Trophoblast cell (in vitro differentiated cells and primary cell): ENCODE results near the gene INHBB.

Experiments used
- DNase-seq, 2 donors: peaks; one replicate each; pipeline ENCODE4 v3.0.0-alpha.2; 2016
- H2AFZ ChIP-seq: 2 replicates; pipeline ENCODE4 v1.6.1; 2013; ENCODE audit warnings: low read length, moderate library complexity, mild to moderate bottlenecking; ENCODE audit not compliant: insufficient read depth, poor library complexity
- H2AK5ac ChIP-seq: 2 replicates; pipeline ENCODE4 v1.6.1; 2013; ENCODE audit warnings: mild to moderate bottlenecking, low read length
- H2BK120ac ChIP-seq: 2 replicates; pipeline ENCODE4 v1.6.1; 2013; ENCODE audit warnings: low read length, mild to moderate bottlenecking, moderate library complexity; ENCODE audit not compliant: insufficient read depth, poor library complexity
- H2BK12ac ChIP-seq: 2 replicates; pipeline ENCODE4 v1.6.1; 2013; ENCODE audit warnings: mild to moderate bottlenecking, low read length, moderate library complexity
- H2BK5ac ChIP-seq: 2 replicates; pipeline ENCODE4 v1.6.1; 2013; ENCODE audit warnings: low read length, low read depth, moderate library complexity, mild to moderate bottlenecking; ENCODE audit not compliant: poor library complexity
- H3K14ac ChIP-seq: 2 replicates; pipeline ENCODE4 v1.6.1; 2013; ENCODE audit warnings: mild to moderate bottlenecking, low read length
- H3K18ac ChIP-seq: 2 replicates; pipeline ENCODE4 v1.6.1; 2013; ENCODE audit warnings: mild to moderate bottlenecking, low read length
- H3K23ac ChIP-seq: 2 replicates; pipeline ENCODE4 v1.6.1; 2013; ENCODE audit warnings: low read length
- H3K27ac ChIP-seq: 2 replicates; pipeline ENCODE4 v1.5.1; 2013; ENCODE audit warnings: low read depth, mild to moderate bottlenecking, inconsistent platforms, low read length, moderate library complexity
- H3K27me3 ChIP-seq: 2 replicates; pipeline ENCODE4 v1.6.1; 2013; ENCODE audit warnings: inconsistent platforms, mild to moderate bottlenecking, low read length, moderate library complexity; ENCODE audit not compliant: insufficient read depth
- H3K36me3 ChIP-seq, 2 experiments: 1 replicate in 1 of 2; 2 replicates in 1 of 2; pipeline ENCODE4 v1.6.1; 2013; ENCODE audit warnings: low read length in 2 of 2, mild to moderate bottlenecking in 2 of 2, moderate library complexity in 1 of 2; ENCODE audit not compliant: insufficient read depth in 2 of 2, control insufficient read depth in 1 of 2
- H3K4ac ChIP-seq: 2 replicates; pipeline ENCODE4 v1.6.1; 2013; ENCODE audit warnings: low read depth, mild to moderate bottlenecking, low read length, moderate library complexity
- H3K4me1 ChIP-seq, 2 experiments: 1 replicate in 1 of 2; 2 replicates in 1 of 2; pipeline ENCODE4 v1.6.1; 2013; ENCODE audit warnings: low read length in 2 of 2, mild to moderate bottlenecking in 2 of 2, moderate library complexity in 1 of 2; ENCODE audit not compliant: insufficient read depth in 2 of 2, control insufficient read depth in 1 of 2
- H3K4me2 ChIP-seq: 2 replicates; pipeline ENCODE4 v1.6.1; 2013; ENCODE audit warnings: inconsistent platforms, mild to moderate bottlenecking, low read length, moderate library complexity
- H3K4me3 ChIP-seq: 2 replicates; pipeline ENCODE4 v1.5.1; 2013; ENCODE audit warnings: mild to moderate bottlenecking, low read depth, low read length, inconsistent platforms
- H3K79me1 ChIP-seq: one replicate; pipeline ENCODE4 v1.6.1; 2013; ENCODE audit warnings: low read length
- H3K79me2 ChIP-seq: 2 replicates; pipeline ENCODE4 v1.6.1; 2013; ENCODE audit warnings: low read length, mild to moderate bottlenecking; ENCODE audit not compliant: control insufficient read depth, insufficient read depth, poor library complexity
- H3K9ac ChIP-seq: 2 replicates; pipeline ENCODE4 v1.6.1; 2013; ENCODE audit warnings: mild to moderate bottlenecking, low read length
- H3K9me3 ChIP-seq: 2 replicates; pipeline ENCODE4 v1.6.1; 2013; ENCODE audit warnings: low read depth, mild to moderate bottlenecking, control low read depth, inconsistent platforms, low read length; ENCODE audit not compliant: insufficient read depth
- H4K12ac ChIP-seq: 2 replicates; pipeline ENCODE4 v1.6.1; 2013; ENCODE audit warnings: low read depth, mild to moderate bottlenecking, low read length, moderate library complexity
- H4K8ac ChIP-seq: 2 replicates; pipeline ENCODE4 v1.6.1; 2013; ENCODE audit warnings: low read depth, mild to moderate bottlenecking, low read length, moderate library complexity
- H4K91ac ChIP-seq: one replicate; pipeline ENCODE4 v1.6.1; 2013; ENCODE audit warnings: low read depth, mild to moderate bottlenecking, low read length, moderate library complexity
- WGBS: extraction: QIAGEN DNeasy Blood & Tissue Kit; methylation state at CpG from one replicate; pipeline ENCODE4 v1.1.7; 2013; ENCODE audit warnings: missing lambda C conversion rate; ENCODE audit not compliant: insufficient read length, insufficient coverage; ENCODE audit errors: extremely low coverage; 5-methylcytosine and 5-hydroxymethylcytosine counted together

INHBB gene

DNA sequence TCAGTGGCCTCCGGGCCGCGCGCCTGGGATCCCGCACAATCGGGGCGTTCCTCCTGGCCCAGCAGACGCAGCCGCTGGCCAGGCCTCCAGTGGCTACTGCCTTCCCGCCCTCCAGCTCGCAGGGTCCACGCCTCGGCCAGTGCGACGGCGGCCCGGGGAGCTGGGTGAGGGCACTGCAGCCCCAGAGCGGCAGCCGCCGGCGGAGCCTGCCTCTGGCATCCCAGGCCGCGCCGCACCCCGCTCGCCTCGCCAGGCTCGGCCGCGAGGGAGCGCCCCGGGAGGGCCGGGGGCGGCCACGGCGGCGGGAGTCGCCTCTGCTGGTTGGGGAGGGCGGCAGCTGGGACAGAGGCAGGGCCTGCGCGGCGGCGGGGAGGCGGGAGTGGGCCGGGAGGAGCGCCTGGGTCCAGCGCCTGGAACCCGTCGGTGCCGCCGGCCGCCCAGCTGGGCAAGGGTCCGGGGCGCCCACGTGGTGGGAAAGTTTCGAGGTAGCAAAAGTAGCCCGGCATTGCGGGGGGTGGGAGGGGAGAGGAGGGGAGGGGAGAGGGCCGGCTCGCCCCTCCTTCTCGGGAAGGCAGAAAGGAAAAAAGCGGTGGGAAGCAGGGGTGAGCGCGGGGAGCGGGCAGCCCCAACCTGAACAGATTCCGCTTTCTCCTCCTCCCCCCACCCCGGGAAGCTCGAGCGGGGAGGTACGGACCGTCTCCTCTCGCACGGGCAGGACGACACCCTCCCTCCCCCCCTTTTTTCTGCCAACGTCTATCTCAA, 1.5 kb upstream of the INHBB start:
- Histone ChIP-seq H3K14ac (no peak overlapping the region), H3K4me3 (no peak overlapping the region), H3K27ac (no peak overlapping the region), H2BK120ac (no peak overlapping the region), H3K79me1 (no peaks in the 10 kb centered on the region), H2AK5ac (no peak overlapping the region), H3K9ac (no peak overlapping the region), H3K23ac (no peak overlapping the region), H4K91ac (no peak overlapping the region), H3K4ac (no peak overlapping the region), H3K4me2 (peak overlapping the region; percentile 63), H3K79me2 (no peaks in the 10 kb centered on the region), H3K18ac (no peak overlapping the region), H4K8ac (no peak overlapping the region), H2AFZ (no peak overlapping the region), H2BK12ac (no peak overlapping the region), H2BK5ac (no peak overlapping the region), H3K27me3 (peaks cover 68% of the 10 kb centered on the region), H3K36me3 (no peaks in the 10 kb centered on the region), H3K9me3 (peaks cover 14% of the 10 kb centered on the region), H3K4me1 (peaks cover 8 to 10% of the 10 kb centered on the region in 2 experiments), H4K12ac (no peak overlapping the region)
- no CpG with 5 or more reads among the region's 75 CpGs for WGBS
- DNase-seq, result no peak

DNA sequence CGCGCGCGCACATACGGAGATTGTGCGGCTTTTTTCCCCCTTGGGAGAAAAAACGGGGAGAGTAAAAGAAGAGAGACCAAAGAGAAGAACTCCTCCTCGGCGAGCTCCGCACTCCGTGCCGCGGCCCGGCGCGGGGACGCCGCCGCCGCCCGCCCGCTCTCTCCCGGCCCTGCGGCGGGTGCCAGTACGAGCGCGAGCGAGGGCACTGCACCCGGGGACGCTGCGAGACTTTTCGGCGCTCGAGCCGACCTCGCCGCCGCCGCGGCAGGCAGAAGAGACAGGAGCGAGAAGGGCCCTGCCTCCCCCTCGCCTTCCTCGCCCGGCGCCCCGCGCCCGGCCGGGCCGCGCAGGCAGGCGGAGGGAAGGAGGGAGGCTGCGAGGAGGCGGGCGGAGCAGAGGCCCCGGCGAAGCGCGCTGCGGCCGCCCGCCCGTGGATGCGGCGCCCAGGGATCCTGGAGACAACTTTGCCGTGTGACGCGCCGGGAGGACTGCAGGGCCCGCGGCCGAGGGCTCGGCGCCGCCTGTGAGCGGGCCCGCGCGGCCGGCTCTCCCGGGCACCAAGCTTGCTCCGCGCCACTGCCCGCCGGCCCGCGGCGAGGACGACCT, 857 bp upstream of the INHBB start:
- WGBS, result no CpG with 5 or more reads among the region's 90 CpGs
- no peak overlapping the region for H3K4me3 ChIP-seq
- H3K27ac ChIP-seq, result no peak overlapping the region
- peaks cover 74% of the 10 kb centered on the region for H3K27me3 ChIP-seq
- no peak overlapping the region for H3K14ac ChIP-seq
- no peaks in the 10 kb centered on the region for H3K79me2 ChIP-seq
- H3K18ac ChIP-seq, result no peak overlapping the region
- H3K79me1 ChIP-seq, result no peaks in the 10 kb centered on the region
- peak in 1 of 2 donors; percentile 44 for DNase-seq
- H4K91ac ChIP-seq, result no peak overlapping the region
- H3K9ac ChIP-seq, result no peak overlapping the region
- H2BK5ac ChIP-seq, result no peak overlapping the region
- peak overlapping the region; percentile 63 for H3K4me2 ChIP-seq
- peaks cover 8 to 10% of the 10 kb centered on the region in 2 experiments for H3K4me1 ChIP-seq
- no peak overlapping the region for H2AK5ac ChIP-seq
- no peak overlapping the region for H2AFZ ChIP-seq
- H4K8ac ChIP-seq, result no peak overlapping the region
- no peak overlapping the region for H2BK120ac ChIP-seq
- H4K12ac ChIP-seq, result no peak overlapping the region
- H3K36me3 ChIP-seq, result no peaks in the 10 kb centered on the region
- H3K4ac ChIP-seq, result no peak overlapping the region
- peaks cover 17% of the 10 kb centered on the region for H3K9me3 ChIP-seq
- no peak overlapping the region for H3K23ac ChIP-seq
- H2BK12ac ChIP-seq, result no peak overlapping the region

DNA sequence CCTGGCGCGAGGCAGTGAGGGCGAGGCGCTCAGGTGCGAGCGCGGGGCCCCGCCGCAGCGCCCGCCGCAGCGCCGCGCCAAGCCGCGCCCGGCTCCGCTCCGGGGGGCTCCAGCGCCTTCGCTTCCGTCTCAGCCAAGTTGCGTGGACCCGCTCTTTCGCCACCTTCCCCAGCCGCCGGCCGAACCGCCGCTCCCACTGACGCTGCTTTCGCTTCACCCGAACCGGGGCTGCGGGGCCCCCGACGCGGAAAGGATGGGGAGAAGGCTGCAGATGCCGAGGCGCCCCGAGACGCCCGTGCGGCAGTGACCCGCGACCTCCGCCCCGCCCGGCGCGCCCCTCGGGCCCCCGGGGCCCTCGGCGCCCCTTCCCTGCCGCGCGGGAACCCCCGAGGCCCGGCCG, 328 bp upstream of the INHBB start:
- no peaks in the 10 kb centered on the region for H3K79me1 ChIP-seq
- WGBS, result no CpG with 5 or more reads among the region's 62 CpGs

DNA sequence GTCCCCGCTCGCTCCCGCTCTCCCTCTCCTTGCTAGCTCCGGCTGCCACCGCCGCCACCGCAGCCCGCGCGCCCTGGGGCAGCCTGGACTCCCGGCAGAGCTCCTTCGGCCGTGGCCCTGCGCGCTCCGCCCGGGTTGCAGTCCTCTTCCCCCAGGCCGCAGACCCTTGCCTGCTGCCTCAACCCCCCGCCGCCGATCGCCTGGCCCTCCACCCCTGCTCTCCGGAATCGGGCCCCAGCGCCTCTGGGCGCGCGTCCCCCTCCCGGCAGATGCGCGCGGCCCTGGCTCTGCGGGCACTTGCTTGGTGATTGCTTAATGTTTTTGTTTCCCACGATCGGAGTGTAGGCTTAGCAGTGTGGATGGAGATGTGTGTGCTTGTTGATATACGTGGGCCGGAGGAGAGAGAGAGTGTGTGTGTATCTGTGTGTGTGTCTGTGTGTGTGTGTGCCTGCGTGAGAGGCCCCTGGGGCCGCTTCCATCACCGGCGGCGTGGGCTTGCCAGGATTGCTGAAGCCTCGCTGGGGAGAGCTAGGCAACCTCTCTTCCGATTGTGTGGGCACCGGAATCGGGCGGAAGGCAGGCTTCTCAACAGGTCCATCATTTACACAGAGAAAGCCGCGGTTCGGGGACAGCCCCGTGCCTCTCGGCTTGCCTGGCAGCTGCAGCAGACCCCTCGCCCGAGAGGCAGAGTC, 877 bp downstream of the INHBB start:
- peaks cover 75% of the 10 kb centered on the region for H3K27me3 ChIP-seq
- H3K79me2 ChIP-seq, result no peaks in the 10 kb centered on the region
- H4K8ac ChIP-seq, result no peak overlapping the region
- H3K36me3 ChIP-seq, result no peaks in the 10 kb centered on the region
- H3K4me2 ChIP-seq, result peak overlapping the region; percentile 28
- no peak overlapping the region for H3K23ac ChIP-seq
- H4K91ac ChIP-seq, result no peak overlapping the region
- H3K18ac ChIP-seq, result no peak overlapping the region
- H2AFZ ChIP-seq, result no peak overlapping the region
- no peak overlapping the region for H3K27ac ChIP-seq
- no peak overlapping the region for H2BK5ac ChIP-seq
- no peak overlapping the region for H4K12ac ChIP-seq
- H2BK12ac ChIP-seq, result no peak overlapping the region
- no peak overlapping the region for H3K9ac ChIP-seq
- H2BK120ac ChIP-seq, result no peak overlapping the region
- peaks cover 17% of the 10 kb centered on the region for H3K9me3 ChIP-seq
- DNase-seq, result peak in 1 of 2 donors; percentile 37
- no peak overlapping the region for H3K4ac ChIP-seq
- no peak overlapping the region for H3K4me3 ChIP-seq
- no peak overlapping the region for H2AK5ac ChIP-seq
- H3K14ac ChIP-seq, result no peak overlapping the region
- no peaks in the 10 kb centered on the region for H3K79me1 ChIP-seq
- no CpG with 5 or more reads among the region's 54 CpGs for WGBS
- H3K4me1 ChIP-seq, result peaks cover 8 to 10% of the 10 kb centered on the region in 2 experiments

More for the DNA sequence above, 328 bp upstream of the INHBB start:
- H3K4me3 ChIP-seq, result no peak overlapping the region
- no peak overlapping the region for H2AFZ ChIP-seq
- no peak overlapping the region for H3K4ac ChIP-seq
- H3K27me3 ChIP-seq, result peaks cover 75% of the 10 kb centered on the region
- no peak overlapping the region for H3K18ac ChIP-seq
- no peaks in the 10 kb centered on the region for H3K36me3 ChIP-seq
- DNase-seq, result no peak
- H2BK12ac ChIP-seq, result no peak overlapping the region
- H4K12ac ChIP-seq, result no peak overlapping the region
- peaks cover 17% of the 10 kb centered on the region for H3K9me3 ChIP-seq
- H2BK120ac ChIP-seq, result no peak overlapping the region
- H3K23ac ChIP-seq, result no peak overlapping the region
- H2BK5ac ChIP-seq, result no peak overlapping the region
- H3K4me2 ChIP-seq, result peak overlapping the region; percentile 63
- no peak overlapping the region for H2AK5ac ChIP-seq
- H3K9ac ChIP-seq, result no peak overlapping the region
- no peak overlapping the region for H3K14ac ChIP-seq
- no peak overlapping the region for H4K91ac ChIP-seq
- H3K4me1 ChIP-seq, result peaks cover 8 to 10% of the 10 kb centered on the region in 2 experiments
- no peak overlapping the region for H3K27ac ChIP-seq
- H3K79me2 ChIP-seq, result no peaks in the 10 kb centered on the region
- H4K8ac ChIP-seq, result no peak overlapping the region
